KMS-11 (cell line): ENCODE data around the gene ARHGDIG.

ENCODE experiments used
- H2AFZ ChIP-seq: fragments of 200-600 bp; sonication (generic); 2 replicates; pipeline ENCODE4 v1.6.1; 2016; ENCODE audit warnings: antibody characterized with exemption, mixed run types, low read depth
- H3K27ac ChIP-seq: fragments of 200-600 bp; sonication (generic); 2 replicates; pipeline ENCODE4 v1.6.1; 2016; ENCODE audit warnings: mild to moderate bottlenecking, mixed run types
- H3K27me3 ChIP-seq: fragments of 200-600 bp; sonication (generic); 2 replicates; pipeline ENCODE4 v1.6.1; 2017; ENCODE audit warnings: mild to moderate bottlenecking, low read depth, mixed run types, moderate library complexity; ENCODE audit not compliant: insufficient read depth
- H3K36me3 ChIP-seq: fragments of 200-600 bp; sonication (generic); 2 replicates; pipeline ENCODE4 v1.6.1; 2017; ENCODE audit warnings: mild to moderate bottlenecking, mixed run types; ENCODE audit not compliant: insufficient read depth
- H3K4me1 ChIP-seq: fragments of 200-600 bp; sonication (generic); 2 replicates; pipeline ENCODE4 v1.6.1; 2016; ENCODE audit warnings: mild to moderate bottlenecking, low read depth, mixed run types; ENCODE audit not compliant: poor library complexity, severe bottlenecking
- H3K4me2 ChIP-seq: fragments of 200-600 bp; sonication (generic); 2 replicates; pipeline ENCODE4 v1.7.0; 2016; ENCODE audit warnings: mild to moderate bottlenecking, mixed run types
- H3K4me3 ChIP-seq: fragments of 200-600 bp; sonication (generic); IDR thresholded peaks from 2 replicates; pipeline ENCODE4 v1.6.1; 2017; ENCODE audit warnings: low read depth, low read length, mixed read lengths; ENCODE audit not compliant: insufficient read depth
- H3K79me2 ChIP-seq: fragments of 200-600 bp; sonication (generic); 2 replicates; pipeline ENCODE4 v1.6.1; 2016; ENCODE audit warnings: low read depth, mixed run types; ENCODE audit not compliant: insufficient read depth
- H3K9ac ChIP-seq: fragments of 200-600 bp; sonication (generic); 2 replicates; pipeline ENCODE4 v1.6.1; 2016; ENCODE audit warnings: mild to moderate bottlenecking, mixed run types
- H4K20me1 ChIP-seq: fragments of 200-600 bp; sonication (generic); 2 replicates; pipeline ENCODE4 v1.6.1; 2016; ENCODE audit warnings: mild to moderate bottlenecking, mixed run types; ENCODE audit not compliant: insufficient read depth
- TF ChIP-seq, protein P1 (sequence below): fragments of 200-600 bp; sonication (generic); conservative IDR thresholded peaks from 2 replicates; pipeline ENCODE4 v1.6.1; 2017; ENCODE audit warnings: low read depth, mild to moderate bottlenecking, antibody characterized with exemption, low read length, moderate library complexity, mixed read lengths

Gene ARHGDIG

GRCh38 chr16:275041-275641 lies 5.2 kb upstream of the ARHGDIG start:
- peaks cover 35% of the 10 kb centered on the region; the same call in 1 of the 2 replicates for H3K27me3 ChIP-seq
- no peak overlapping the region for H3K9ac ChIP-seq
- peaks cover 7% of the 10 kb centered on the region for H3K4me1 ChIP-seq
- no peaks in the 10 kb centered on the region for H4K20me1 ChIP-seq
- no peak overlapping the region for H3K27ac ChIP-seq
- H3K4me2 ChIP-seq = no peak overlapping the region
- no peak overlapping the region for H3K4me3 ChIP-seq
- no peaks in the 10 kb centered on the region for H3K79me2 ChIP-seq
- H2AFZ ChIP-seq = no peak overlapping the region
- H3K36me3 ChIP-seq = no peaks in the 10 kb centered on the region
- TF ChIP-seq, protein P1, sequence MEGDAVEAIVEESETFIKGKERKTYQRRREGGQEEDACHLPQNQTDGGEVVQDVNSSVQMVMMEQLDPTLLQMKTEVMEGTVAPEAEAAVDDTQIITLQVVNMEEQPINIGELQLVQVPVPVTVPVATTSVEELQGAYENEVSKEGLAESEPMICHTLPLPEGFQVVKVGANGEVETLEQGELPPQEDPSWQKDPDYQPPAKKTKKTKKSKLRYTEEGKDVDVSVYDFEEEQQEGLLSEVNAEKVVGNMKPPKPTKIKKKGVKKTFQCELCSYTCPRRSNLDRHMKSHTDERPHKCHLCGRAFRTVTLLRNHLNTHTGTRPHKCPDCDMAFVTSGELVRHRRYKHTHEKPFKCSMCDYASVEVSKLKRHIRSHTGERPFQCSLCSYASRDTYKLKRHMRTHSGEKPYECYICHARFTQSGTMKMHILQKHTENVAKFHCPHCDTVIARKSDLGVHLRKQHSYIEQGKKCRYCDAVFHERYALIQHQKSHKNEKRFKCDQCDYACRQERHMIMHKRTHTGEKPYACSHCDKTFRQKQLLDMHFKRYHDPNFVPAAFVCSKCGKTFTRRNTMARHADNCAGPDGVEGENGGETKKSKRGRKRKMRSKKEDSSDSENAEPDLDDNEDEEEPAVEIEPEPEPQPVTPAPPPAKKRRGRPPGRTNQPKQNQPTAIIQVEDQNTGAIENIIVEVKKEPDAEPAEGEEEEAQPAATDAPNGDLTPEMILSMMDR = no peak

DNA sequence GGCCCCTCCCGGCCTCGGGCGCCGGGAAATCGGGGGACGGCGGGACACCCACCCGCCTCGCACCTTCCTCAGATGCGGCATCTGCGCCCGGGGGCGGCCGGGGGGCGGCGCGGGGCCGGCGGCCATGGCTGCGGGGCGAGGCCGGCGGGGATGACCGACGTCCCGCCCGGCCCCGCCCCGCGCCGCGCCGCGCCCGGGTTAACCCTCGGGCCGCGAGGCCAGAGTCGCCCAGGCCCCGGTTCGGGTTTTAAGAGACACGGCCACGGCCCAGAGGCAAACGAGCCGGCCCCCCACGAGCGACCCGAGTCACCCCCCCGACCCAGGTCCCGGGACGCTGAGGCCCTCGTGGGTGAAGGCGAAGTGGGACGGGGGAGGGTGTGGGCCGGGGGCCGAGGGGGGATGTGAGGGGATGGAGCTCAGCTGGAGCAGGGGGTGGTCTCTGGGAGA lies 4.6 kb upstream of the ARHGDIG start, which contains the start of gene RGS11:
TSS of gene RGS11 (minus strand) at position 159 of the 447 bp plus-strand sequence. CDS start at position 126, 33 bp downstream.
- Histone ChIP-seq H3K79me2 (no peaks in the 10 kb centered on the region), H3K9ac (no peak within 1 kb of the TSS), H3K27ac (no peak within 1 kb of the TSS), H3K4me1 (peaks cover 7% of the 10 kb centered on the region), H4K20me1 (no peaks in the 10 kb centered on the region), H2AFZ (no peak within 1 kb of the TSS), H3K36me3 (no peaks in the 10 kb centered on the region), H3K4me3 (no peak within 1 kb of the TSS), H3K27me3 (peaks cover 35% of the 10 kb centered on the region; the same call in 1 of the 2 replicates), H3K4me2 (no peak within 1 kb of the TSS)
- TF ChIP-seq, protein P1 = no peak

- Histone ChIP-seq H3K36me3 (no peaks in the 10 kb centered on the region), H3K79me2 (no peaks in the 10 kb centered on the region), H3K27me3 (peaks cover 40% of the 10 kb centered on the region; the same call in 1 of the 2 replicates), H3K4me3 (no peak overlapping the region), H3K4me2 (no peak overlapping the region), H3K9ac (no peak overlapping the region), H3K4me1 (peaks cover 7% of the 10 kb centered on the region), H4K20me1 (no peaks in the 10 kb centered on the region), H3K27ac (no peak overlapping the region), H2AFZ (no peak overlapping the region)
- TF ChIP-seq, protein P1 = no peak
Measured at GRCh38 chr16:276426-277077, 3.8 kb upstream of the ARHGDIG start.

- Histone ChIP-seq H3K79me2 (no peaks in the 10 kb centered on the region), H2AFZ (no peak overlapping the region), H3K27ac (no peak overlapping the region), H3K27me3 (peaks cover 34% of the 10 kb centered on the region; the same call in 1 of the 2 replicates), H3K36me3 (no peaks in the 10 kb centered on the region), H3K4me3 (no peak overlapping the region), H4K20me1 (no peaks in the 10 kb centered on the region), H3K4me2 (no peak overlapping the region; the same call in 1 of the 2 replicates), H3K9ac (no peak overlapping the region), H3K4me1 (peaks cover 4% of the 10 kb centered on the region)
- TF ChIP-seq, protein P1 = no peak
Measured at GRCh38 chr16:278863-279366, 1.5 kb upstream of the ARHGDIG start.
